ES-I3 (cell line): ENCODE measurements around the gene GRIA2.
"Not testable (repeated sequence)": the region's sequence is repeated elsewhere in the genome, so short reads cannot be mapped to it uniquely, and the experiment has no call there.

Source experiments
- H3K36me3 ChIP-seq: 2 replicates; pipeline ENCODE4 v1.6.1; 2013; ENCODE audit warnings: mild to moderate bottlenecking, low read length, control low read depth, moderate library complexity; ENCODE audit not compliant: insufficient read depth
- H3K4me1 ChIP-seq: 2 replicates; pipeline ENCODE4 v1.6.1; 2013; ENCODE audit warnings: mild to moderate bottlenecking, control low read depth, low read length; ENCODE audit not compliant: insufficient read depth
- H3K9ac ChIP-seq: 2 replicates; pipeline ENCODE4 v1.6.1; 2013; ENCODE audit warnings: low read depth, mild to moderate bottlenecking, low read length, moderate library complexity
- H3K9me3 ChIP-seq: 2 replicates; pipeline ENCODE4 v1.6.1; 2013; ENCODE audit warnings: mild to moderate bottlenecking, low read length, moderate library complexity; ENCODE audit not compliant: control insufficient read depth, insufficient read depth

Gene GRIA2

GRCh38 chr4:157220371-157220881 lies at the start of gene GRIA2:
Gene GRIA2 (plus strand): TSS chr4:157220728. CDS start chr4:157221043, 315 bp downstream.
- H3K9ac ChIP-seq: peak within 1 kb of the TSS; percentile 75; the same call in 1 of the 2 replicates
- H3K9me3 ChIP-seq: no peaks in the 10 kb centered on the region
- H3K36me3 ChIP-seq: no peaks in the 10 kb centered on the region
- no peaks in the 10 kb centered on the region for H3K4me1 ChIP-seq

GRCh38 chr4:157172011-157172410 lies 48.5 kb upstream of the GRIA2 start:
- no peaks in the 10 kb centered on the region for H3K9me3 ChIP-seq

GRCh38 chr4:157180268-157180667 lies 40.3 kb upstream of the GRIA2 start:
- H3K9me3 ChIP-seq, H3K36me3 ChIP-seq, H3K9ac ChIP-seq, H3K4me1 ChIP-seq: not testable (repeated sequence)

More at GRCh38 chr4:157172011-157172410, 48.5 kb upstream of the GRIA2 start:
- H3K4me1 ChIP-seq: no peaks in the 10 kb centered on the region
- H3K9ac ChIP-seq: no peak overlapping the region
- H3K36me3 ChIP-seq: no peaks in the 10 kb centered on the region

GRCh38 chr4:157184300-157184699 lies 36.2 kb upstream of the GRIA2 start:
- no peaks in the 10 kb centered on the region for H3K9me3 ChIP-seq
- no peak overlapping the region for H3K9ac ChIP-seq
- no peaks in the 10 kb centered on the region for H3K36me3 ChIP-seq
- peaks cover 5% of the 10 kb centered on the region; the same call in 1 of the 2 replicates for H3K4me1 ChIP-seq

GRCh38 chr4:157185363-157185762 lies 35.2 kb upstream of the GRIA2 start:
- H3K4me1 ChIP-seq: peaks cover 5% of the 10 kb centered on the region; the same call in 1 of the 2 replicates
- H3K9me3 ChIP-seq: no peaks in the 10 kb centered on the region
- H3K9ac ChIP-seq: no peak overlapping the region
- H3K36me3 ChIP-seq: no peaks in the 10 kb centered on the region

GRCh38 chr4:157195374-157195773 lies 25.2 kb upstream of the GRIA2 start:
- Histone ChIP-seq H3K9me3 (no peaks in the 10 kb centered on the region), H3K4me1 (peaks cover 11% of the 10 kb centered on the region; the same call in 1 of the 2 replicates), H3K9ac (no peak overlapping the region), H3K36me3 (no peaks in the 10 kb centered on the region)

GRCh38 chr4:157196046-157196445 lies 24.5 kb upstream of the GRIA2 start:
- H3K9ac ChIP-seq: no peak overlapping the region
- H3K36me3 ChIP-seq: no peaks in the 10 kb centered on the region
- H3K9me3 ChIP-seq: no peaks in the 10 kb centered on the region
- H3K4me1 ChIP-seq: peaks cover 11% of the 10 kb centered on the region; the same call in 1 of the 2 replicates

- H3K9me3 ChIP-seq: no peaks in the 10 kb centered on the region
- H3K4me1 ChIP-seq: no peaks in the 10 kb centered on the region
- H3K36me3 ChIP-seq: no peaks in the 10 kb centered on the region
- 0 out of 2 replicates have a peak overlapping the region, but pooled peaks have one; percentile 18 for H3K9ac ChIP-seq
These were observed 15.8 kb upstream of the GRIA2 start for GRCh38 chr4:157204634-157205244.

- Histone ChIP-seq H3K36me3 (no peaks in the 10 kb centered on the region), H3K4me1 (no peaks in the 10 kb centered on the region), H3K9me3 (no peaks in the 10 kb centered on the region), H3K9ac (no peak overlapping the region)
These were observed 2.8 kb upstream of the GRIA2 start for GRCh38 chr4:157217708-157218107.

GRCh38 chr4:157219711-157220370 lies 687 bp upstream of the GRIA2 start:
- Histone ChIP-seq H3K9ac (no peak overlapping the region), H3K36me3 (no peaks in the 10 kb centered on the region), H3K4me1 (no peaks in the 10 kb centered on the region), H3K9me3 (no peaks in the 10 kb centered on the region)

GRCh38 chr4:157221426-157221894 lies 932 bp downstream of the GRIA2 start:
- Histone ChIP-seq H3K9ac (peak overlapping the region; percentile 75; the same call in 1 of the 2 replicates), H3K36me3 (no peaks in the 10 kb centered on the region), H3K4me1 (no peaks in the 10 kb centered on the region), H3K9me3 (no peaks in the 10 kb centered on the region)

- H3K9me3 ChIP-seq: no peaks in the 10 kb centered on the region
- peak overlapping the region; percentile 75; the same call in 1 of the 2 replicates for H3K9ac ChIP-seq
- no peaks in the 10 kb centered on the region for H3K4me1 ChIP-seq
- H3K36me3 ChIP-seq: no peaks in the 10 kb centered on the region
These were observed 1.6 kb downstream of the GRIA2 start for GRCh38 chr4:157221895-157222770.

GRCh38 chr4:157222771-157223160 lies 2.2 kb downstream of the GRIA2 start:
- no peaks in the 10 kb centered on the region for H3K4me1 ChIP-seq
- no peaks in the 10 kb centered on the region for H3K36me3 ChIP-seq
- peak overlapping the region; percentile 75; the same call in 1 of the 2 replicates for H3K9ac ChIP-seq
- no peaks in the 10 kb centered on the region for H3K9me3 ChIP-seq

GRCh38 chr4:157223456-157223855 lies 2.9 kb downstream of the GRIA2 start:
- Histone ChIP-seq H3K4me1 (no peaks in the 10 kb centered on the region), H3K36me3 (no peaks in the 10 kb centered on the region), H3K9me3 (no peaks in the 10 kb centered on the region), H3K9ac (no peak overlapping the region)
